Thyroid gland (tissue), 4 donors: ENCODE data around the gene ZMYND12. TPM values are rescaled to one million over a fixed set of nuclear protein-coding genes. Genes with fewer than 3 reads are reported as not detected.

Experiments
- DNase-seq, 2 donors: peaks; one replicate each; pipeline ENCODE4 v3.0.0-alpha.2; 2019
- H3K27ac ChIP-seq, 3 donors: fragments of 200-600 bp; sonication (generic); 1 replicate in 2 of 3; 2 replicates in 1 of 3; pipeline ENCODE4 v1.5.1; 2016 to 2019; ENCODE audit warnings: mild to moderate bottlenecking in 1 of 3, moderate library complexity in 1 of 3
- H3K27me3 ChIP-seq: fragments of 200-600 bp; sonication (generic); one replicate; pipeline ENCODE4 v1.5.1; 2019
- H3K36me3 ChIP-seq, 2 donors: fragments of 200-600 bp; sonication (generic); one replicate each; pipeline ENCODE4 v1.5.1; 2016 to 2019
- H3K4me1 ChIP-seq, 2 donors: fragments of 200-600 bp; sonication (generic); one replicate each; pipeline ENCODE4 v1.5.1; 2017 to 2019
- H3K4me3 ChIP-seq, 3 donors: fragments of 200-600 bp; sonication (generic); replicated peaks in 1 of 3; 1 replicate in 2 of 3; 2 replicates in 1 of 3; pipeline ENCODE4 v1.5.1; 2016; ENCODE audit warnings: mild to moderate bottlenecking in 1 of 3
- H3K9me3 ChIP-seq: fragments of 200-600 bp; sonication (generic); one replicate; pipeline ENCODE4 v1.5.1; 2017
- CTCF ChIP-seq, 6 experiments: fragments of 200-600 bp in 3 of 6; fragments of 450-650 bp in 3 of 6; sonication (generic) in 3 of 6; IDR thresholded peaks; one replicate each; pipeline ENCODE4 v1.5.1; 2016 to 2019; ENCODE audit warnings: antibody characterized with exemption in 6 of 6, mild to moderate bottlenecking in 2 of 6, inconsistent platforms in 1 of 6, moderate library complexity in 1 of 6
- POLR2A ChIP-seq, 2 donors: fragments of 450-650 bp; IDR thresholded peaks; one replicate each; pipeline ENCODE4 v1.6.1; 2017; ENCODE audit warnings: antibody characterized with exemption in 2 of 2, mild to moderate bottlenecking in 2 of 2, moderate library complexity in 1 of 2
- WGBS, 2 donors: methylation state at CpG; one replicate each; pipeline ENCODE4 v1.1.5; 2017; 5-methylcytosine and 5-hydroxymethylcytosine counted together
- intact Hi-C: fragments of 100-400 bp; cut with DNase I; formaldehyde crosslinking; loops from one replicate; pipeline ENCODE4 v1.15.1; 2023
- total RNA-seq, 4 donors: library from RNA; depleted of rRNA; stranded (reverse); fragments of >200 nt; gene quantifications; one replicate each; pipeline ENCODE4 v1.2.3, GENCODE V29; 2016

Gene ZMYND12
- total RNA-seq, 4 donors from 2014 or later, result 3.5 to 6.5 (median 5.6) TPM

DNA sequence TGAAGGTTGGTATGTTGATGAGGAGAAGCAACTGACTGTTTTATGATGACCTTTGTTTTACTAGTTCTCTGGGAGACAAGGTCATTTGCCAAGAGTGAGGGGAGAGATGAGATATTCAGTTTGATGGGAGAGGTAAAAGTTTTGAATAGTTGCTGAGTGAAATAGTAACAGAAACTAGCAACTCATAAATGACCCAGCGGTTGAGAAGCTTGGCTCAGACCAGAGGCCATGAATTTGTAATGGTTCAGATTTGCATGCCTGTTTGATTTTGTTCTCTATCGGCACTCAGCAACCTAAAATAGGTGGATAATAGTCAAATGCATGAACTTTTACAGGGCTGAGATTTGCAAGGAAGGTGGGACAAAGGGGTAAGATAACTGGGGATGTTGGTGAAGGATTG lies 13.9 kb upstream of the ZMYND12 start:
- no peak for TF ChIP-seq CTCF (IDR thresholded peaks at IDR 0.05)
- no peak for TF ChIP-seq POLR2A (IDR thresholded peaks at IDR 0.05)
- intact Hi-C loops, result no loop called here
- no peak for DNase-seq
- no peak overlapping the region for H3K27ac ChIP-seq
- H3K9me3 ChIP-seq, result no peaks in the 10 kb centered on the region
- no peaks in the 10 kb centered on the region for H3K36me3 ChIP-seq
- peaks cover 0 to 2% of the 10 kb centered on the region in 2 donors for H3K4me1 ChIP-seq
- no peaks in the 10 kb centered on the region for H3K27me3 ChIP-seq
- 90 to 92% methylated on average over 2 of the region's 2 CpGs for WGBS, 2 donors
- H3K4me3 ChIP-seq, result no peak overlapping the region

- Histone ChIP-seq H3K36me3 (no peaks in the 10 kb centered on the region), H3K4me1 (peaks cover 14 to 15% of the 10 kb centered on the region in 2 donors), H3K27me3 (no peaks in the 10 kb centered on the region), H3K4me3 (no peak overlapping the region), H3K9me3 (no peaks in the 10 kb centered on the region), H3K27ac (no peak overlapping the region)
- DNase-seq, result no peak
- intact Hi-C loops, result no loop called here
- TF ChIP-seq CTCF (IDR thresholded peaks at IDR 0.05) (no peak), POLR2A (IDR thresholded peaks at IDR 0.05) (no peak)
- 70 to 77% methylated on average over 2 of the region's 2 CpGs for WGBS, 2 donors
Measured at GRCh38 chr1:42466030-42466429, 10.2 kb upstream of the ZMYND12 start.

DNA sequence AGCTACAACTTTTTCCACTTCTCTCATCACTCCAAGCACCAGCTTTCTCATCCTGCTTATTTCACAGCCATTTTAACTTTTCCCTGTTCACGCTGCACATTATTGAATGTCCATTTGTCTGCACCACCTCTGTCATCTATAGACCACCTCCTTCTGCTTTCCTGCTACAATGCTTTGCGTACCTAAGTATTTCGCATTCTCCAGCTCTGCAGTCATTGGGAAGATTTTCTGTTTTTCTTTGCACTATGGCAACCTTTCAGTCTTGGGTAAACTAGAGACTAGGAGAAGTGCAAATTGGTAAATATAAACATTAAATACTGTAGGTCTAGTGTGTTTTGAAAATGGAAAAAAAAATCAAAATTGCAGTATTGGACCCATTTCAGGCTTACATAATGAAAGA lies 8.1 kb upstream of the ZMYND12 start:
- intact Hi-C loops, result no loop called here

GRCh38 chr1:42462828-42463763 lies 7.3 kb upstream of the ZMYND12 start, which contains the start of gene CCDC30:
Gene CCDC30 (plus strand): TSS chr1:42463286. CDS start chr1:42480552, 17,266 bp downstream.
- peak within 1 kb of the TSS; percentile 26 to 51 (median 46) for H3K4me3 ChIP-seq
- 0 to 1% methylated on average over 39 to 50 of the region's 59 CpGs for WGBS, 2 donors
- TF ChIP-seq POLR2A (IDR thresholded peaks at IDR 0.05), result peak in 1 of 2 donors; percentile 63
- TF ChIP-seq CTCF (IDR thresholded peaks at IDR 0.05), result no peak
- no peaks in the 10 kb centered on the region for H3K27me3 ChIP-seq
- no peaks in the 10 kb centered on the region for H3K9me3 ChIP-seq
- intact Hi-C loops, result no loop called here
- H3K27ac ChIP-seq, result peak within 1 kb of the TSS; percentile 1 to 47 (median 37)
- peak; percentile 99 to 100 for DNase-seq
- peaks cover 14 to 15% of the 10 kb centered on the region in 2 donors for H3K4me1 ChIP-seq
- H3K36me3 ChIP-seq, result peaks cover 3 to 11% of the 10 kb centered on the region in 2 donors

More for the DNA sequence above, 8.1 kb upstream of the ZMYND12 start:
- H3K4me3 ChIP-seq, result peak overlapping the region in 2 of 3 donors; percentile 46 to 51
- H3K4me1 ChIP-seq, result peaks cover 14 to 15% of the 10 kb centered on the region in 2 donors
- H3K27me3 ChIP-seq, result no peaks in the 10 kb centered on the region
- 39 to 43% methylated on average over 3 of the region's 3 CpGs for WGBS, 2 donors
- no peak overlapping the region for H3K27ac ChIP-seq
- no peak for DNase-seq
- peaks cover 3 to 11% of the 10 kb centered on the region in 2 donors for H3K36me3 ChIP-seq
- no peaks in the 10 kb centered on the region for H3K9me3 ChIP-seq
- TF ChIP-seq CTCF (IDR thresholded peaks at IDR 0.05) (no peak), POLR2A (IDR thresholded peaks at IDR 0.05) (no peak)

- TF ChIP-seq CTCF (IDR thresholded peaks at IDR 0.05) (no peak), POLR2A (IDR thresholded peaks at IDR 0.05) (no peak)
- DNase-seq, result peak; percentile 18 to 32
- Histone ChIP-seq H3K9me3 (no peaks in the 10 kb centered on the region), H3K27ac (peak overlapping the region in 1 of 3 donors; percentile 1), H3K4me1 (peaks cover 25% of the 10 kb centered on the region in 2 donors), H3K4me3 (no peak overlapping the region), H3K36me3 (peaks cover 3 to 11% of the 10 kb centered on the region in 2 donors), H3K27me3 (no peaks in the 10 kb centered on the region)
- 73 to 76% methylated on average over 2 of the region's 2 CpGs for WGBS, 2 donors
- intact Hi-C loops, result no loop called here
Measured at GRCh38 chr1:42461196-42461595, 5.4 kb upstream of the ZMYND12 start.
